NCI-H1105 (cell line): ENCODE measurements around the gene FZD8.

Source experiments
- DNase-seq: peaks from one replicate; lab custom pipeline; 2025; lab: John Stamatoyannopoulos, UW

Gene FZD8

DNA sequence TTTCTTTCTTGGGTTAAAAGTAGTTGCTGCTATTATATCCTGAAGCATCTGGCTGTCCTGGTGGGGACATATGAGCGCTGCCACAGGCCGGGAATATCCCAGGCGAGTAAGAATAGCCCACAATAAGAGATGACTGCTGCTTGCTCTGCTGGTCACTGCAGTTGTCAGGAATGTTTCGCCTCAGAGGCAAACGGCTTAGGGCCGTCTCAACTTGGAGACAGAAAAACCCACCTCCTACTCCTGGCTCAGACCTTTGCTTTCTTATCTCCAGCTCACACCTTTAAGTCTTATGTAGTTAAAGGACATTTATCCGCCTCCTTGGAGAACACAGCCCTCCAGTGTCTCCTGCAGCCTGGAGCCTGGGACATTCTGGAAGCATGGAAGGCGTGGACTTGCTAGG, 36.9 kb downstream of the FZD8 start, which contains the start of gene GJD4:
GJD4 (plus strand) TSS at position 151 of the 400 bp plus-strand sequence; CDS start at position 378, 227 bp downstream.
- DNase-seq = no peak

DNA sequence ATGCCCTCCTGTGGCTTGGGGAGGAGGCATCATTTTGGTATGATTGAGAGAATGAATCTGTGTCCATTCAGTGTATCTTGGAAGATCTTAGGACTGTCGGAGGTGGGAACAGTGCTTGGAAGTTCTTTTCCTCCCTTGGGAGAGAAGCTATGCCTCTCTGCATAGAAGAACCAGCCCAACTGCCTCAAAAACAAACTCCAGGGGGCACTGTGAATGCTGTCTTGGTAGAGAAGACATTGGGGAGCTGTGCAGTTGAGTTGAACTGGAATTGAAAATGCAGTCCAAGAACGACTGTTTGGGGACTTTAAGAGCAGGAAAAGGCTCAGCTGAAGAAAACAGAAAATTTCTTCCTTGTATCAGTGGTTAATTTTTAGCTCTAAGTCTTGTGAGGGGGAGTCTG, 41.9 kb downstream of the FZD8 start:
- no peak for DNase-seq

DNA sequence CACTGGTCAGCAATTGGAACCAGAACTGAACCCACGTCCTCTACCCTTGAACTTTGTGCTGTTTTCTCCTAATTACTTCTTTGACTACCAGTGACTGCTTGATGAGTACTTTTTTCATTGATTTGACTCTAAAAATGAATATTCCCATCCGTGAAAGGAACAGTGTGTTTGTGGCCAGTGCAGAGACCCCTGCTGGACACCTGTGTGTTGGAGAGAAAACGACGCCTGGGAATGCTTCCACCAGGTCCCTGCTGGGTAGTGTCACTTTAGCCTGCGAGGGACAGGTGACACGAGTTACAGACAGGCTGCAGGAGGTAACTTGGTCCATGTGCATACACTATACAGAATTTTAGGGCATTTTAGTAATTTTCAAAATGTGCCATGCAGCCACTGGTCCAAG, 43.7 kb downstream of the FZD8 start:
- DNase-seq = no peak

DNA sequence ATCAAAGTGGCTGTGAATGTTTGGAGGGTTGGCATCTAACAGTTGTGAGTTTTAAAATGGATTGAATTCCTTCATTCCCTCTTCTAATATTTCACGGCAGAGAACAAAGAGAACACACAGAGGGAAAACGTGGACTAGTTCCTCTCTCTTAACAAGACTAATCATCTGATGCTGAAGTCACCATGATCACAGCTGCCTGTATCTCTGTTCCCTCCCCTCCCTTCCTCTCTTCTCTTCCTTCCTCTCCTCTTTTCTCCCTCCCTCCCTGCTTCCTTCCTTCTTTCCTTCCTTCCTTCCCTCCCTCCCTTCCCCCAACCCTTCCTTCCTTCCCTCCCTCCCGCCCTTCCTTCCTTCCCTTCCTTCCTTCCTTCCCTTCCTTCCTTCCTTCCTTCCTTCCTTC, 47.0 kb downstream of the FZD8 start:
- DNase-seq = no peak

DNA sequence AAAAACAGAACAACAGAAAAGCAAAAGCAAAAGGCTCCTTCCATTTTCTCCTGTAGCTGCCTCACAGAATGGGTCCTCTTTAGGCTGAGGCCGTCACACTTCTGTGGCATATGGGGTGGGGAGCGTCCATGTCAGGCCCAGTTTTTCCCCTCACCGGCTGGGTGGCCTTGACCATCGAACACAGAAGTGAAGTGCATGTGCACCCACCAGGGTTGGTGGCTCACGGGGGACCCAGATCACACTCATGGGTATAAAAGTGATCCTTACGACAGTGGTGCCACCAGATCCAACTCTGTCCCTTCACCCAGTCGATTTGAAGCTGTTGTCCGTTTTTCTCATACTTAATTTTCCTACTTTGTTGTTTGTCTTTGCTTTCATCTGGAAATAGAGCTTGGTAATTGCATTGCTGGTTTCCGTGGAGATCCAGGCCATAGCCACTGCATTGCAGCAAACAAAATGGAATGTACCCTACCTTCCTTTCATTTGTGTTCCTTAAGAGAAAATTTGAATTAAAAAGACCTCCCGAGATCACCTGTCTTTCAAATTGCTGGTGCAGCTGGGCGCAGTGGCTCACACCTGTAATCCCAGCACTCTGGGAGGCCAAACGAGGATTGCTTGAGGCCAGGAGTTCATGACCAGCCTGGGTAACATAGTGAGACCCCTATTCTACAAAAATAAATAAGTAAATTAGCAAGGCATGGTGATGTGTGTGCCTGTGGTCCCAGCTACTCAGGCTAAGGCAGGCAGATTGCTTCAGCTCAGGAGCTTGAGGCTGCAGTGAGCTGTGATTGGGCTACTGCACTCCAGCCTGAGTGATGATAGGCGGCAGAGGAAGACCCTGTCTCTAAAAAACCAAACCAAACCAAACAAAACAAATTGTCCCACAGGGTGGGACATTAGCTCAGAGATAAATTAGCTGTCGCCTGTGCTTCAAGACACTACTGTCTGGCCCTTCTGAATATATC, 47.7 kb downstream of the FZD8 start:
- DNase-seq = no peak

DNA sequence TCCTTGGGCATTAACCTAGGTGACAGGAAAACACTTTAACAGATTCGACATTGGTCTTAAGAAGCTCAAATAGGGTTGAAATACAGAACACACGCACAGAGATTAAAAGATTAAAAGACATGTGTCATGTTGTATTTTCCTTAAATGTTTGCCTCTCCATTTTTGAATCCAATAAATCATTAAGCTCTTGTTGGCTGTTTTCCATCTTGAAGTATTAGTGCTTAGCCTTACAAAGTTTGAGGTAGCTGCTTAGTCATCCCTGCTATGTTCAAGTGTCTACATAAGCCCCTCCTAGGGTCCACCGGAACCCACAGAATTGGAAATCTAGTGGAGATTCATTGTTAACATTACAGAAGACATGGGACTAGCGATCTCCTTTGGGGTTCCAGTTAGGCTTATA, 49.7 kb downstream of the FZD8 start:
- no peak for DNase-seq

DNA sequence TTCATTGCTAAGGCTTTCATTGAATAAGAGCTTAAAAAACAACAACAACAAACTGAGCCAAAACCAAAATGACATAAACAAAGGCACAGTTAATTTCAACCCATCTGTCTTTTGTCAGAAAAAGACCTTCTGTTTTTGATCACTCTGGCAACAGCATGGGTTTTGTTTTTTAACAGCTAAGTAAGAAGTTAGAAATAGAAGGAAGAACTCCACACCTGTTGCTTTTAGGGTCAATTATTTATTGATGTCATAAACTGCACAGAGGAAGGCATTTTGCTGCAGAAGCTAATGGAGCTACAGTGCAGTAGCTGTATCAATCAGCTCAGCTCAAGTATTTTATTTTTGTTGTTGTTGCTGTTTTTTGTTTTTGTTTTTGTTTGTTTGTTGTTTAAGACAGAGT, 53.3 kb downstream of the FZD8 start:
- no peak for DNase-seq
